Measurements from ENCODE around the gene WDR83. TPM values are rescaled to one million over a fixed set of nuclear protein-coding genes. Genes with fewer than 3 reads are reported as not detected.

Gene WDR83
- total and polyA plus RNA-seq, 2 donors (not counting 3 experiments of a cell fraction or from before 2014, with no cell fraction given) = 10.5 to 11.8 TPM

GRCh38 chr19:12701596-12702282, 35.1 kb downstream of the WDR83 start:
- DNase-seq (ENCODE audit: low read depth, low spot score) (no peak), FAIRE-seq (no peak)
- POLR2A ChIA-PET = no interaction called here
- H3K4me1 ChIP-seq (ENCODE audit: control insufficient read depth, extremely low read depth, insufficient read depth, low read length) = peaks cover 2% of the 10 kb centered on the region
- H3K27me3 ChIP-seq (ENCODE audit: control insufficient read depth in 2 of 2, insufficient read depth in 2 of 2, low read length in 2 of 2) = no peaks in the 10 kb centered on the region
- no peak overlapping the region for H2AFZ ChIP-seq (ENCODE audit: low read depth, low read length)
- H3K9me1 ChIP-seq (replicated peaks; ENCODE audit: control insufficient read depth, extremely low read depth, insufficient read depth, low read length) = no peaks in the 10 kb centered on the region
- intact Hi-C loops (cut with micrococcal nuclease) = no loop called here
- H3K9me3 ChIP-seq (replicated peaks; ENCODE audit: control insufficient read depth, insufficient read depth, low read length) = no peaks in the 10 kb centered on the region
- dilution Hi-C loops (cut with MboI; ENCODE audit: extremely low pct_ligation_motif_present, low sequenced_read_pairs) = no loop called here
- H3K4me2 ChIP-seq (ENCODE audit: insufficient read depth, low read length) = no peak overlapping the region
- BruUV-seq (replicated peaks) = no TSS peak
- H3K4me3 ChIP-seq (replicated peaks in 1 of 3; ENCODE audit: insufficient read depth in 1 of 3, low read depth in 1 of 3, low read length in 3 of 3) = no peak overlapping the region
- CTCF ChIA-PET = no interaction called here
- H3K36me3 ChIP-seq (ENCODE audit: control insufficient read depth in 2 of 2, extremely low read depth in 1 of 2, insufficient read depth in 2 of 2, low read length in 2 of 2) = peaks cover 17 to 55% of the 10 kb centered on the region in 2 experiments
- no peaks in the 10 kb centered on the region for H4K20me1 ChIP-seq (replicated peaks; ENCODE audit: control insufficient read depth, extremely low read depth, insufficient read depth, low read length)
- no peak overlapping the region for H3K9ac ChIP-seq (replicated peaks; ENCODE audit: extremely low read depth, insufficient read depth, low read length)
- TF ChIP-seq MAX (IDR thresholded peaks at IDR 0.05; ENCODE audit: insufficient read depth, insufficient read length) = no peak
- H3K27ac ChIP-seq (ENCODE audit: insufficient read depth, low read depth, low read length) = no peak overlapping the region
- no peaks in the 10 kb centered on the region for H3K79me2 ChIP-seq (ENCODE audit: control insufficient read depth, insufficient read depth, low read length)

GRCh38 chr19:12703046-12703445, 36.4 kb downstream of the WDR83 start:
- H3K9me1 ChIP-seq (replicated peaks; ENCODE audit: control insufficient read depth, extremely low read depth, insufficient read depth, low read length) = no peaks in the 10 kb centered on the region
- H3K9me3 ChIP-seq (replicated peaks; ENCODE audit: control insufficient read depth, insufficient read depth, low read length) = no peaks in the 10 kb centered on the region
- H3K36me3 ChIP-seq (ENCODE audit: control insufficient read depth in 2 of 2, extremely low read depth in 1 of 2, insufficient read depth in 2 of 2, low read length in 2 of 2) = peaks cover 17 to 54% of the 10 kb centered on the region in 2 experiments
- BruUV-seq (replicated peaks) = no TSS peak
- CTCF ChIA-PET = no interaction called here
- no peak overlapping the region for H3K9ac ChIP-seq (replicated peaks; ENCODE audit: extremely low read depth, insufficient read depth, low read length)
- H3K27ac ChIP-seq (ENCODE audit: insufficient read depth, low read depth, low read length) = no peak overlapping the region
- no peak overlapping the region for H3K4me3 ChIP-seq (replicated peaks in 1 of 3; ENCODE audit: insufficient read depth in 1 of 3, low read depth in 1 of 3, low read length in 3 of 3)
- intact Hi-C loops (cut with micrococcal nuclease) (no loop called here), dilution Hi-C loops (cut with MboI; ENCODE audit: extremely low pct_ligation_motif_present, low sequenced_read_pairs) (no loop called here)
- no peaks in the 10 kb centered on the region for H3K27me3 ChIP-seq (ENCODE audit: control insufficient read depth in 2 of 2, insufficient read depth in 2 of 2, low read length in 2 of 2)
- no peaks in the 10 kb centered on the region for H3K4me1 ChIP-seq (ENCODE audit: control insufficient read depth, extremely low read depth, insufficient read depth, low read length)
- POLR2A ChIA-PET = no interaction called here
- H2AFZ ChIP-seq (ENCODE audit: low read depth, low read length) = no peak overlapping the region
- no peak for TF ChIP-seq MAX (IDR thresholded peaks at IDR 0.05; ENCODE audit: insufficient read depth, insufficient read length)
- TF ChIP-seq GATA2 (IDR thresholded peaks at IDR 0.05; ENCODE audit: insufficient read depth, insufficient read length, low read depth, low read length) = no peak
- TF ChIP-seq MYC (IDR thresholded peaks at IDR 0.05; ENCODE audit: low read depth, low read length) = no peak
- TF ChIP-seq JUN (IDR thresholded peaks at IDR 0.05; ENCODE audit: borderline replicate concordance, insufficient read depth, insufficient read length, low read depth) = no peak
- no peak for TF ChIP-seq POLR2A (IDR thresholded peaks at IDR 0.05; ENCODE audit: low read depth, low read length)
- no peak for TF ChIP-seq POLR2AphosphoS5 (IDR thresholded peaks at IDR 0.05; ENCODE audit: insufficient read depth, low read depth, low read length)
- no peak for TF ChIP-seq CTCF (IDR thresholded peaks at IDR 0.05; ENCODE audit: extremely low read depth in 1 of 2, insufficient read depth in 1 of 2, low read depth in 1 of 2, low read length in 2 of 2)
- TF ChIP-seq EZH2 (IDR thresholded peaks at IDR 0.05; ENCODE audit: borderline replicate concordance, low read depth, low read length, severe bottlenecking) = no peak
- TF ChIP-seq FOS (IDR thresholded peaks at IDR 0.05; ENCODE audit: borderline replicate concordance, insufficient read depth, low read length) = no peak
- no peak overlapping the region for H3K4me2 ChIP-seq (ENCODE audit: insufficient read depth, low read length)
- no peaks in the 10 kb centered on the region for H4K20me1 ChIP-seq (replicated peaks; ENCODE audit: control insufficient read depth, extremely low read depth, insufficient read depth, low read length)
- FAIRE-seq (peak; percentile 59), DNase-seq (ENCODE audit: low read depth, low spot score) (peak; percentile 60)
- H3K79me2 ChIP-seq (ENCODE audit: control insufficient read depth, insufficient read depth, low read length) = no peaks in the 10 kb centered on the region
